HepG2 (cell line): ENCODE results near the gene TIMM17B. TPM values are rescaled to one million over a fixed set of nuclear protein-coding genes. Genes with fewer than 3 reads are reported as not detected.

Experiments used
- AHR ChIP-seq: IDR thresholded peaks from 2 replicates; pipeline ENCODE4 v1.6.1; 2018; ENCODE audit warnings: missing genetic modification reagents, missing compliant biosample characterization
- ISL2 ChIP-seq: sonication (generic); formaldehyde crosslinking; IDR thresholded peaks from 2 replicates; pipeline ENCODE4 v1.5.0; 2020; ENCODE audit warnings: missing genetic modification reagents
- NCOR1 ChIP-seq: fragments of 200-600 bp; sonication (generic); IDR thresholded peaks from 2 replicates; pipeline ENCODE4 v1.7.0; 2017; ENCODE audit warnings: antibody characterized with exemption, low read length, borderline replicate concordance
- TCF7L2 ChIP-seq: IDR thresholded peaks from 2 replicates; pipeline ENCODE4 v1.6.1; 2011; ENCODE audit warnings: mild to moderate bottlenecking, low read depth, low read length, moderate library complexity
- YEATS4 ChIP-seq: sonication (generic); formaldehyde crosslinking; IDR thresholded peaks from 2 replicates; pipeline ENCODE4 v1.4.0; 2020; ENCODE audit warnings: missing genetic modification reagents, borderline replicate concordance
- ZNF230 ChIP-seq: sonication (generic); formaldehyde crosslinking; IDR thresholded peaks from 2 replicates; pipeline ENCODE4 v1.4.0; 2020; ENCODE audit warnings: mild to moderate bottlenecking, missing genetic modification reagents
- ZNF251 ChIP-seq: sonication (generic); formaldehyde crosslinking; IDR thresholded peaks from 2 replicates; pipeline ENCODE4 v1.9.0; 2021; ENCODE audit warnings: mild to moderate bottlenecking, missing genetic modification reagents
- ZNF3 ChIP-seq: IDR thresholded peaks from 2 replicates; pipeline ENCODE4 v1.7.0; 2017; ENCODE audit warnings: inconsistent platforms
- polyA plus RNA-seq, 8 experiments: library from polyadenylated mRNA; depleted of rRNA in 3 of 8; stranded (reverse) in 7 of 8; unstranded in 1 of 8; fragments of >200 nt; fragmentation: Illumina TruSeq in 4 of 8; extraction: Trizol in 4 of 8; gene quantifications; 2 replicates each; pipeline versions ENCODE4 v1.2.1 to v1.2.3, GENCODE V29; 2011 to 2016; ENCODE audit warnings: low read depth in 4 of 8, missing spikeins in 1 of 8, mixed read lengths in 1 of 8; ENCODE audit not compliant: insufficient read depth in 1 of 8
- total RNA-seq, 5 experiments: library from RNA; depleted of rRNA; stranded (reverse); fragments of >200 nt; fragmentation: Illumina TruSeq; extraction: Trizol; gene quantifications; 2 replicates each; pipeline ENCODE4 v1.2.3, GENCODE V29; 2016; ENCODE audit warnings: low read depth in 1 of 5
- TF ChIP-seq, protein P1 (sequence below): sonication (generic); formaldehyde crosslinking; IDR thresholded peaks from 2 replicates; pipeline ENCODE4 v1.4.0; 2020; ENCODE audit warnings: low read depth, mild to moderate bottlenecking, missing genetic modification reagents
- TF ChIP-seq, protein P2 (sequence below): sonication (generic); formaldehyde crosslinking; IDR thresholded peaks from 2 replicates; pipeline ENCODE4 v1.4.0; 2020; ENCODE audit warnings: missing genetic modification reagents, borderline replicate concordance
- TF ChIP-seq, protein P3 (sequence below): conservative IDR thresholded peaks from 2 replicates; pipeline ENCODE4 v1.6.1; 2018; ENCODE audit warnings: missing genetic modification reagents
- TF ChIP-seq, protein P4 (sequence below): sonication (generic); formaldehyde crosslinking; IDR thresholded peaks from one replicate; pipeline ENCODE4 v1.5.1; 2020; ENCODE audit warnings: mild to moderate bottlenecking, missing genetic modification reagents; ENCODE audit errors: not compliant biosample characterization

TIMM17B gene
- total and polyA plus RNA-seq, 2 of the 13 experiments (the other 11 are each of a cell fraction or from before 2014, with no cell fraction given): 56.0 to 72.5 TPM

DNA sequence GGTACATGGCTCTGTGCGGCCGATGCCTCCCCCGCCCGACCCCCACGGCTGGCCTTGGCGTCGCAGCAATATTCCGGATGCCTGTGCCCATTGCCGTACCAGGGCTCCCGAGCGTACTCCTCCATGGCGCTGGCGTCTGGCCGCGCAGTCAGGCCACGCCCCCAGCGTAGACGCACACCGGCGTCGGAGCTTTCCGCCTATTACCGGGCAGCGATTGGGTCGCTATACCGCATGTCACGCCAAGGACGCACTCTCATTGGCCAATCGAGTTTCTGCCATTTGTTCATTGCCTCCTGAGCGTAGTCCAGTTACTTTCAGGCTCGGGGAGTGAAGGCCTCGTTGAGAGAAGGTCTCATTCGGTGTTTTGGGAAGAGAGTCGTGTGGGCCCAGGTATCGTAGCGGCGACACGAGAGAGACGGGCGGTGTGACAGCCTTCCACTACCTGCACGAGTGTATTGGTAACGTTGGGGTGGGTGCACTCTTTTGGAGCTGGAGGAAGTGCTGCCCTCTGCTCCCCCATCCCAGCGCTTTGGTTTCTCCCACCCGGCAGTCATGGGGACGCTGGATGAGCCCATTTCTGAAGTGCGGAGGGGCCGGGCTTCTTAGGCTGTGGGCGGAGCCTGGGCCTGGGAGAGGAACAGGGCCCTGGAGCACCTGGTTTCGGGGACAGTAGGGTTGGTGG lies at the start of gene TIMM17B, which contains the start of gene PQBP1 (continued):
- peak; percentile 62 for TF ChIP-seq YEATS4 (CRISPR knock-in tag)
- no peak; the same call in 1 of the 2 replicates for TF ChIP-seq NCOR1
- no peak for TF ChIP-seq TCF7L2
- no peak for TF ChIP-seq ZNF251
- no peak for TF ChIP-seq ZNF230 (CRISPR knock-in tag)
- no peak for TF ChIP-seq ISL2
- TF ChIP-seq, protein P1, sequence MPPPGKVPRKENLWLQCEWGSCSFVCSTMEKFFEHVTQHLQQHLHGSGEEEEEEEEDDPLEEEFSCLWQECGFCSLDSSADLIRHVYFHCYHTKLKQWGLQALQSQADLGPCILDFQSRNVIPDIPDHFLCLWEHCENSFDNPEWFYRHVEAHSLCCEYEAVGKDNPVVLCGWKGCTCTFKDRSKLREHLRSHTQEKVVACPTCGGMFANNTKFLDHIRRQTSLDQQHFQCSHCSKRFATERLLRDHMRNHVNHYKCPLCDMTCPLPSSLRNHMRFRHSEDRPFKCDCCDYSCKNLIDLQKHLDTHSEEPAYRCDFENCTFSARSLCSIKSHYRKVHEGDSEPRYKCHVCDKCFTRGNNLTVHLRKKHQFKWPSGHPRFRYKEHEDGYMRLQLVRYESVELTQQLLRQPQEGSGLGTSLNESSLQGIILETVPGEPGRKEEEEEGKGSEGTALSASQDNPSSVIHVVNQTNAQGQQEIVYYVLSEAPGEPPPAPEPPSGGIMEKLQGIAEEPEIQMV (CRISPR knock-in tag): no peak
- no peak for TF ChIP-seq AHR (CRISPR knock-in tag)
- TF ChIP-seq ZNF3 (CRISPR knock-in tag): no peak
- TF ChIP-seq, protein P2, sequence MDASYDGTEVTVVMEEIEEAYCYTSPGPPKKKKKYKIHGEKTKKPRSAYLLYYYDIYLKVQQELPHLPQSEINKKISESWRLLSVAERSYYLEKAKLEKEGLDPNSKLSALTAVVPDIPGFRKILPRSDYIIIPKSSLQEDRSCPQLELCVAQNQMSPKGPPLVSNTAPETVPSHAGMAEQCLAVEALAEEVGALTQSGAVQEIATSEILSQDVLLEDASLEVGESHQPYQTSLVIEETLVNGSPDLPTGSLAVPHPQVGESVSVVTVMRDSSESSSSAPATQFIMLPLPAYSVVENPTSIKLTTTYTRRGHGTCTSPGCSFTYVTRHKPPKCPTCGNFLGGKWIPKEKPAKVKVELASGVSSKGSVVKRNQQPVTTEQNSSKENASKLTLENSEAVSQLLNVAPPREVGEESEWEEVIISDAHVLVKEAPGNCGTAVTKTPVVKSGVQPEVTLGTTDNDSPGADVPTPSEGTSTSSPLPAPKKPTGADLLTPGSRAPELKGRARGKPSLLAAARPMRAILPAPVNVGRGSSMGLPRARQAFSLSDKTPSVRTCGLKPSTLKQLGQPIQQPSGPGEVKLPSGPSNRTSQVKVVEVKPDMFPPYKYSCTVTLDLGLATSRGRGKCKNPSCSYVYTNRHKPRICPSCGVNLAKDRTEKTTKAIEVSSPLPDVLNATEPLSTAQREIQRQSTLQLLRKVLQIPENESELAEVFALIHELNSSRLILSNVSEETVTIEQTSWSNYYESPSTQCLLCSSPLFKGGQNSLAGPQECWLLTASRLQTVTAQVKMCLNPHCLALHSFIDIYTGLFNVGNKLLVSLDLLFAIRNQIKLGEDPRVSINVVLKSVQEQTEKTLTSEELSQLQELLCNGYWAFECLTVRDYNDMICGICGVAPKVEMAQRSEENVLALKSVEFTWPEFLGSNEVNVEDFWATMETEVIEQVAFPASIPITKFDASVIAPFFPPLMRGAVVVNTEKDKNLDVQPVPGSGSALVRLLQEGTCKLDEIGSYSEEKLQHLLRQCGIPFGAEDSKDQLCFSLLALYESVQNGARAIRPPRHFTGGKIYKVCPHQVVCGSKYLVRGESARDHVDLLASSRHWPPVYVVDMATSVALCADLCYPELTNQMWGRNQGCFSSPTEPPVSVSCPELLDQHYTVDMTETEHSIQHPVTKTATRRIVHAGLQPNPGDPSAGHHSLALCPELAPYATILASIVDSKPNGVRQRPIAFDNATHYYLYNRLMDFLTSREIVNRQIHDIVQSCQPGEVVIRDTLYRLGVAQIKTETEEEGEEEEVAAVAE (CRISPR knock-in tag): no peak
- TF ChIP-seq, protein P3, sequence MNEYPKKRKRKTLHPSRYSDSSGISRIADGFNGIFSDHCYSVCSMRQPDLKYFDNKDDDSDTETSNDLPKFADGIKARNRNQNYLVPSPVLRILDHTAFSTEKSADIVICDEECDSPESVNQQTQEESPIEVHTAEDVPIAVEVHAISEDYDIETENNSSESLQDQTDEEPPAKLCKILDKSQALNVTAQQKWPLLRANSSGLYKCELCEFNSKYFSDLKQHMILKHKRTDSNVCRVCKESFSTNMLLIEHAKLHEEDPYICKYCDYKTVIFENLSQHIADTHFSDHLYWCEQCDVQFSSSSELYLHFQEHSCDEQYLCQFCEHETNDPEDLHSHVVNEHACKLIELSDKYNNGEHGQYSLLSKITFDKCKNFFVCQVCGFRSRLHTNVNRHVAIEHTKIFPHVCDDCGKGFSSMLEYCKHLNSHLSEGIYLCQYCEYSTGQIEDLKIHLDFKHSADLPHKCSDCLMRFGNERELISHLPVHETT (CRISPR knock-in tag): no peak
- TF ChIP-seq, protein P4, sequence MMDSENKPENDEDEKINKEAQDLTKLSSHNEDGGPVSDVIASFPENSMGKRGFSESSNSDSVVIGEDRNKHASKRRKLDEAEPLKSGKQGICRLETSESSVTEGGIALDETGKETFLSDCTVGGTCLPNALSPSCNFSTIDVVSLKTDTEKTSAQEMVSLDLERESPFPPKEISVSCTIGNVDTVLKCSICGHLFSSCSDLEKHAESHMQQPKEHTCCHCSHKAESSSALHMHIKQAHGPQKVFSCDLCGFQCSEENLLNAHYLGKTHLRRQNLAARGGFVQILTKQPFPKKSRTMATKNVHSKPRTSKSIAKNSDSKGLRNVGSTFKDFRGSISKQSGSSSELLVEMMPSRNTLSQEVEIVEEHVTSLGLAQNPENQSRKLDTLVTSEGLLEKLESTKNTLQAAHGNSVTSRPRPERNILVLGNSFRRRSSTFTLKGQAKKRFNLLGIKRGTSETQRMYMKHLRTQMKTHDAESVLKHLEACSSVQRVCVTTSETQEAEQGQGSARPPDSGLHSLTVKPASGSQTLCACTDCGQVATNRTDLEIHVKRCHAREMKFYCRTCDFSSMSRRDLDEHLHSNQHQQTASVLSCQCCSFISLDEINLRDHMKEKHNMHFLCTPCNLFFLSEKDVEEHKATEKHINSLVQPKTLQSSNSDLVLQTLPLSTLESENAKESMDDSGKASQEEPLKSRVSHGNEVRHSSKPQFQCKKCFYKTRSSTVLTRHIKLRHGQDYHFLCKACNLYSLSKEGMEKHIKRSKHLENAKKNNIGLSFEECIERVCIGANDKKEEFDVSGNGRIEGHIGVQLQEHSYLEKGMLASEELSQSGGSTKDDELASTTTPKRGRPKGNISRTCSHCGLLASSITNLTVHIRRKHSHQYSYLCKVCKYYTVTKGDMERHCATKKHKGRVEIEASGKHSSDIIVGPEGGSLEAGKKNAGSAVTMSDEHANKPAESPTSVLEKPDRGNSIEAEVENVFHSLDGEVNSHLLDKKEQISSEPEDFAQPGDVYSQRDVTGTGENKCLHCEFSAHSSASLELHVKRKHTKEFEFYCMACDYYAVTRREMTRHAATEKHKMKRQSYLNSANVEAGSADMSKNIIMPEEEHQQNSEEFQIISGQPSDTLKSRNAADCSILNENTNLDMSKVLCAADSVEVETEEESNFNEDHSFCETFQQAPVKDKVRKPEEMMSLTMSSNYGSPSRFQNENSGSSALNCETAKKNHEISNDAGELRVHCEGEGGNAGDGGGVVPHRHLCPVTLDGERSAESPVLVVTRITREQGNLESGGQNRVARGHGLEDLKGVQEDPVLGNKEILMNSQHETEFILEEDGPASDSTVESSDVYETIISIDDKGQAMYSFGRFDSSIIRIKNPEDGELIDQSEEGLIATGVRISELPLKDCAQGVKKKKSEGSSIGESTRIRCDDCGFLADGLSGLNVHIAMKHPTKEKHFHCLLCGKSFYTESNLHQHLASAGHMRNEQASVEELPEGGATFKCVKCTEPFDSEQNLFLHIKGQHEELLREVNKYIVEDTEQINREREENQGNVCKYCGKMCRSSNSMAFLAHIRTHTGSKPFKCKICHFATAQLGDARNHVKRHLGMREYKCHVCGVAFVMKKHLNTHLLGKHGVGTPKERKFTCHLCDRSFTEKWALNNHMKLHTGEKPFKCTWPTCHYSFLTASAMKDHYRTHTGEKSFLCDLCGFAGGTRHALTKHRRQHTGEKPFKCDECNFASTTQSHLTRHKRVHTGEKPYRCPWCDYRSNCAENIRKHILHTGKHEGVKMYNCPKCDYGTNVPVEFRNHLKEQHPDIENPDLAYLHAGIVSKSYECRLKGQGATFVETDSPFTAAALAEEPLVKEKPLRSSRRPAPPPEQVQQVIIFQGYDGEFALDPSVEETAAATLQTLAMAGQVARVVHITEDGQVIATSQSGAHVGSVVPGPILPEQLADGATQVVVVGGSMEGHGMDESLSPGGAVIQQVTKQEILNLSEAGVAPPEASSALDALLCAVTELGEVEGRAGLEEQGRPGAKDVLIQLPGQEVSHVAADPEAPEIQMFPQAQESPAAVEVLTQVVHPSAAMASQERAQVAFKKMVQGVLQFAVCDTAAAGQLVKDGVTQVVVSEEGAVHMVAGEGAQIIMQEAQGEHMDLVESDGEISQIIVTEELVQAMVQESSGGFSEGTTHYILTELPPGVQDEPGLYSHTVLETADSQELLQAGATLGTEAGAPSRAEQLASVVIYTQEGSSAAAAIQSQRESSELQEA (CRISPR knock-in tag): no peak
